ENCODE measurements around the gene RHD.
"Not testable (repeated sequence)": the region's sequence is repeated elsewhere in the genome, so short reads cannot be mapped to it uniquely, and the experiment has no call there.

GRCh38 chr1:25369691-25370271, 97.5 kb downstream of the RHD start:
- TF ChIP-seq POLR2A, CTCF (IDR thresholded peaks at IDR 0.05): not testable (repeated sequence)
